GM12865 (cell line): ENCODE data around the gene TMEM63B.

Experiments
- DNase-seq: peaks from one replicate; pipeline ENCODE4 v3.0.0; 2010; ENCODE audit warnings: low read depth
- H3K4me3 ChIP-seq: 2 replicates; pipeline ENCODE4 v1.5.1; 2011; ENCODE audit warnings: mild to moderate bottlenecking, low read depth, low read length, control low read depth
- TF ChIP-seq, protein P1 (sequence below): IDR thresholded peaks from 2 replicates; pipeline ENCODE4 v1.5.1; 2011; ENCODE audit warnings: low read length, control low read depth, low read depth, inconsistent platforms; ENCODE audit not compliant: insufficient read depth; ENCODE audit errors: missing control alignments

Gene TMEM63B

DNA sequence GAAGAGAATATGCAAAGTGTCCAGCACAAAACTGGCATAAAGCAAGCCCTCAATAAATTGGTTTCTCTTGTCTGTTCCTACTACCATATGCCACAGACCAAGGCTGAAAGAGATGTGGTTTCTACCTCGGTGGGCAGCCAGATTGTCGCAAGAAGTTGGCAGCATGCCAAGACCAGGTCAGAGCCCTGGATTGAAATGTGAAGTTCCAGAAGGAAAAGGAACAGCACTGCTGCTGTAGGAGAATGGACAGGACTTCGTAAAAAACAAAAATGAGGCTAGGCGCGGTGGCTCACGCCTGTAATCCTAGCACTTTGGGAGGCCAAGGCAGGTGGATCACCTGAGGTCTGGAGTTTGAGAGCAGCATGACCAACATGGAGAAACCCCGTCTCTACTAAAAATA lies 22.2 kb upstream of the TMEM63B start:
- DNase-seq, result no peak
- no peak overlapping the region for H3K4me3 ChIP-seq
- TF ChIP-seq, protein P1, sequence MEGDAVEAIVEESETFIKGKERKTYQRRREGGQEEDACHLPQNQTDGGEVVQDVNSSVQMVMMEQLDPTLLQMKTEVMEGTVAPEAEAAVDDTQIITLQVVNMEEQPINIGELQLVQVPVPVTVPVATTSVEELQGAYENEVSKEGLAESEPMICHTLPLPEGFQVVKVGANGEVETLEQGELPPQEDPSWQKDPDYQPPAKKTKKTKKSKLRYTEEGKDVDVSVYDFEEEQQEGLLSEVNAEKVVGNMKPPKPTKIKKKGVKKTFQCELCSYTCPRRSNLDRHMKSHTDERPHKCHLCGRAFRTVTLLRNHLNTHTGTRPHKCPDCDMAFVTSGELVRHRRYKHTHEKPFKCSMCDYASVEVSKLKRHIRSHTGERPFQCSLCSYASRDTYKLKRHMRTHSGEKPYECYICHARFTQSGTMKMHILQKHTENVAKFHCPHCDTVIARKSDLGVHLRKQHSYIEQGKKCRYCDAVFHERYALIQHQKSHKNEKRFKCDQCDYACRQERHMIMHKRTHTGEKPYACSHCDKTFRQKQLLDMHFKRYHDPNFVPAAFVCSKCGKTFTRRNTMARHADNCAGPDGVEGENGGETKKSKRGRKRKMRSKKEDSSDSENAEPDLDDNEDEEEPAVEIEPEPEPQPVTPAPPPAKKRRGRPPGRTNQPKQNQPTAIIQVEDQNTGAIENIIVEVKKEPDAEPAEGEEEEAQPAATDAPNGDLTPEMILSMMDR, result no peak

DNA sequence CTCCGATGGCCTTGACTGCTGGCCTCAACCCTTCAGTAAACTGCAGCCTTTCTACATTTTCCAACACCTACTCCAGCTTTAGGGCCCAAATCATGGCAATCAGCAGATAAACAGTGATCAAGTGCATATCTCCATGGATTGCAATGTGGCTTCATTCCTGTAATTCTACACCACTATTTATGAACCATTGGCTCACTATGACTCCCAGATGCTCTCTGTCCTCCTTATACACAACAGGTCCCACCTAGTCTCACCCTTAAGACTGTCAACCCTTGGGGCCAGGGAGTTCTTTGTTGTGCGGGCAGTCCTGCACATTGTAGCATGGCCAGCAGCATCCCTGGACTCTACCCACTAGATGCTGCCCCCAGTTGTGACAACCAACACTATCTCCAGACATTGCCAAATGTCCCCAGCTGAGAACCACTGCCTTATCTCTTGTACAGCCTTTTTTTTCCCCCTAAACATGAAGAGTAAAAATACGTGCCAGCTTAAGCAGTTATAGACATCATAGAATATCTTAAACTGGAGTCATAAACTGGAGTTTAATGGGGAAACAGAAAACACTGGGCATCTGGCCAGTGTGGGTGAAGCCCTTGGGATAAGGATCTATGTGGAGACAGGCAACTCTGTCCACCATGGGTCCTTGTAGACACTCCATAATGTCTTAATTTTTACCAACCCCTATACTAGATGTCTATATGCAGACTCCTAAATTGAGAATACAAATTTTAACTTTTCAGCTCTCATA lies 21.2 kb upstream of the TMEM63B start:
- TF ChIP-seq, protein P1, result no peak
- H3K4me3 ChIP-seq, result no peak overlapping the region

DNA sequence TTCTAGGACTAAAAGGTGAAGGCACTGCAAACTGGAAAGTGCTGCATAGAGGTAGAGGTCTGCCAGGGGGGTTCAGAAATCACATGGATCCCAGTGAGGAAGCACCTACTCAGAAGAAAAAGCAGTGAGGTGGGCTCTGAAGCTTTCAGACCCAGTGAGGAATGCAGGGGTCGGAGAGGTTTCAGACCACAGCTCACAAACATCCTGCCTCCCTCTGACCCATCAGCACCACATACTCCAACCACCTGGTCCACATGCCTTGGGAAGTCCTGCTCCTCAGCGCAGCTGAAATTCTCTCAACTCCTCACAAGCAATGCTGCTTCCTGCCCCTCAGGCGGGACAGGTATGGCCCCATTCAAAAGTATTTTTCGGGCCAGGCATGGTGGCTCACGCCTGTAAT lies 20.3 kb upstream of the TMEM63B start:
- no peak overlapping the region for H3K4me3 ChIP-seq
- TF ChIP-seq, protein P1, result no peak
- DNase-seq, result no peak

More for the DNA sequence above, 21.2 kb upstream of the TMEM63B start:
- no peak for DNase-seq

DNA sequence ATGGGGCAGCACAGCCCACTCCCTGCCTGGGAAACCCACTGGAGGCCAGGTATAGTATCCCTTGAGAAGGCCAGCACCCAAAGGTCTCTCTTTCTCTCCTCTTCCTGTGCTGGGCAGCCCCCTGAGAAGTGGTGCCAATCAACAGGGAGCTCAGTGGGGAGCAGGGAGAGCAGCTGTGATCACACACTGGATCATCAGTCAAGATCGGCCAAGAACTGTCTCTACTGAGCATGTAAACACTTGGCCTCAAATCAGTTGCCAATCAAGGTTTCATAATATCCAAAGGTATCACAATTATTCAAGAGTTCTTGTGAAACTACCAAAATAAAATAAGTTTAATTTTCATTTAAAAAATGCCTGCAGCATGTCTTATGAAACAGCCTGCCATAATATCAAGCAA lies 18.9 kb upstream of the TMEM63B start:
- H3K4me3 ChIP-seq, result no peak overlapping the region
- no peak for DNase-seq
- TF ChIP-seq, protein P1, result no peak

DNA sequence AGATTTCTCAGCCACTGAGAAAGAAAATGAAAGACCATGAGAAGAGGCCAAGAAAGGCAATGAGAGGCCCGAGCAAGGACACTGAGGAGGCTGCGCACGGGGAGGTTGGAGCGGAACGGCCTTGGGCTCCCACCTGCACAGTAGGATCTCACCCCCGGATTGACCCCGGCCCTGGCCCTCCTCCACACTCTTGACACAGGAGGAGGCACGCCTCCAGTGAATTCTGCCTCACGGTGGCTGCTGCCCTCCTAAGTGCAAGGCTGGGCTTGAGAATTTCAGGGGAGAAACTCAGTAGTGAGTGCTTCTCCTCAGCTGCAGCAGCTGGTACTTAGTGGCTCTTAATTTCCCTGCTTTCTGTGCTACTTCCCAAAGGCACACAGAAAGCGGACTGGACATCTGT lies 18.1 kb upstream of the TMEM63B start:
- no peak overlapping the region for H3K4me3 ChIP-seq
- TF ChIP-seq, protein P1, result no peak
- DNase-seq, result no peak

DNA sequence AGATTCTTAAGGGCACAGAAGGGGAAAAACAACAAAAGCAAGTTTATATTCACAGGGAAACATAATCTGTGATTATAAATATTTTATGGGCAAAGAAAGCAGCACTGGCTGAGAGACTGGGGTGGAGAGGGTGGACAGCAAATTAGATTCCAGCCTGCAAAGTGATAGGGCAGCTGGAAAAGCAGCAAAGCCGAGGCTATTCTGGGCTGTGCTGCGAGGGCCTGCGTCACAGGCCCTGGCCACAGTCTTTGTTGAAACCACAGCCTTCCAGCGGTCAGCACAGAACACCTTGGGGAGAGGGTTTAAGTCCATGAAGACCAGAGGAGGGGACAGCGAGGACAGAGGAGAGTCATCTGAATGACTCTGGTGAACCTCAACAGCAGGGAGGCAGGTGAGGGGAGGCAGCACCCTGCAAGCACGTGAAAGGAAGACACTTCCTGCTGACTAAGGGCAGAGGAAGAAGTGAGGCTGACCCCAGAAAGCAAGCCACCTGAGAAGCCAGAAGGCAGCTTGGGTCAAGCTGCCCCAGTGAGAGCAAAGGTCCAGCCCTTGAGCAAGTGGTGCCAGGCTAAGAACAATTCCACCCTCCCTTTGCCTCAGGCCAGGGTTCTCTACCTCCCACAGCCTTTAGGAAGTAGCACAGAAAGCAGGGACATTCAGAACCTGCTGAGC lies 17.2 kb upstream of the TMEM63B start:
- H3K4me3 ChIP-seq, result no peak overlapping the region
- DNase-seq, result no peak
- TF ChIP-seq, protein P1, result no peak
